HEK293 (cell line): ENCODE measurements around the gene CPNE5.

ENCODE experiments used
- ZNF184 ChIP-seq: fragments of 450-650 bp; IDR thresholded peaks from 2 replicates; pipeline ENCODE4 v1.5.1; 2018; ENCODE audit warnings: missing biosample characterization, mild to moderate bottlenecking, missing genetic modification characterization
- ZNF292 ChIP-seq: fragments of 450-650 bp; formaldehyde crosslinking; IDR thresholded peaks from 2 replicates; pipeline ENCODE4 v1.5.1; 2016; ENCODE audit warnings: low read depth, missing biosample characterization, missing genetic modification characterization, borderline replicate concordance
- TF ChIP-seq, protein P1 (sequence below): fragments of 450-650 bp; formaldehyde crosslinking; IDR thresholded peaks from 2 replicates; pipeline ENCODE4 v1.5.1; 2016; ENCODE audit warnings: missing biosample characterization, missing genetic modification characterization
- TF ChIP-seq, protein P2 (sequence below): fragments of 450-650 bp; formaldehyde crosslinking; IDR thresholded peaks from 2 replicates; pipeline ENCODE4 v1.5.1; 2016; ENCODE audit warnings: missing biosample characterization, missing genetic modification characterization

DNA sequence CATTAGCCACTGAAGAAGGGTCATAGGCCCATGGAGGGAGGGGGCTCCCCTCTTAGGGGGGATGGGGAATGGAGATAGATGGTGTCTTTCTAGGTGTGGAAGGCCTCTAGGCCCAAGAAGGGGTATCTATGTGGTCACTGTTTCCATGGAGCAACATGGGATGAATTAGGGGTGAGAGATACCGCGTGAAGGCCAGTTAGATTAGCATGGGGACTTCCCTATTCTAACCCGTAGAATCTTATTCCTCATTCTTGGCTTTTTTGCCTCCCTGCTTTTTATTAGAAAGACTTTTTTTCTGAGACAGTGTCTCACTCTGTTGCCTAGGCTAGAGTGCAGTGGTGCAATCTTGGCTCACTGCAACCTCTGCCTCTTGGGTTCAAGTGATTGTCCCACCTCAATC lies 138.4 kb downstream of the CPNE5 start:
- TF ChIP-seq ZNF292 (no peak), ZNF184 (tag by site-specific recombination) (no peak)
- TF ChIP-seq, protein P1, sequence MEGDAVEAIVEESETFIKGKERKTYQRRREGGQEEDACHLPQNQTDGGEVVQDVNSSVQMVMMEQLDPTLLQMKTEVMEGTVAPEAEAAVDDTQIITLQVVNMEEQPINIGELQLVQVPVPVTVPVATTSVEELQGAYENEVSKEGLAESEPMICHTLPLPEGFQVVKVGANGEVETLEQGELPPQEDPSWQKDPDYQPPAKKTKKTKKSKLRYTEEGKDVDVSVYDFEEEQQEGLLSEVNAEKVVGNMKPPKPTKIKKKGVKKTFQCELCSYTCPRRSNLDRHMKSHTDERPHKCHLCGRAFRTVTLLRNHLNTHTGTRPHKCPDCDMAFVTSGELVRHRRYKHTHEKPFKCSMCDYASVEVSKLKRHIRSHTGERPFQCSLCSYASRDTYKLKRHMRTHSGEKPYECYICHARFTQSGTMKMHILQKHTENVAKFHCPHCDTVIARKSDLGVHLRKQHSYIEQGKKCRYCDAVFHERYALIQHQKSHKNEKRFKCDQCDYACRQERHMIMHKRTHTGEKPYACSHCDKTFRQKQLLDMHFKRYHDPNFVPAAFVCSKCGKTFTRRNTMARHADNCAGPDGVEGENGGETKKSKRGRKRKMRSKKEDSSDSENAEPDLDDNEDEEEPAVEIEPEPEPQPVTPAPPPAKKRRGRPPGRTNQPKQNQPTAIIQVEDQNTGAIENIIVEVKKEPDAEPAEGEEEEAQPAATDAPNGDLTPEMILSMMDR (tag by site-specific recombination): no peak
- TF ChIP-seq, protein P2, sequence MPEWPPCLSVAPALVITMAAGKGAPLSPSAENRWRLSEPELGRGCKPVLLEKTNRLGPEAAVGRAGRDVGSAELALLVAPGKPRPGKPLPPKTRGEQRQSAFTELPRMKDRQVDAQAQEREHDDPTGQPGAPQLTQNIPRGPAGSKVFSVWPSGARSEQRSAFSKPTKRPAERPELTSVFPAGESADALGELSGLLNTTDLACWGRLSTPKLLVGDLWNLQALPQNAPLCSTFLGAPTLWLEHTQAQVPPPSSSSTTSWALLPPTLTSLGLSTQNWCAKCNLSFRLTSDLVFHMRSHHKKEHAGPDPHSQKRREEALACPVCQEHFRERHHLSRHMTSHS (tag by site-specific recombination): no peak
